Mesothelial cell of epicardium (in vitro differentiated cells): ENCODE data around the gene SLC1A5. TPM values are rescaled to one million over a fixed set of nuclear protein-coding genes. Genes with fewer than 3 reads are reported as not detected.

Source experiments
- DNase-seq, 2 experiments: peaks; one replicate each; pipeline ENCODE4 v3.0.0; 2021; ENCODE audit warnings: low spot score in 2 of 2; ENCODE audit not compliant: unreplicated experiment in 2 of 2
- H3K27ac Mint-ChIP-seq: 2 replicates; pipeline ENCODE4 v1.8.0; 2021; ENCODE audit warnings: mixed read lengths
- H3K27me3 Mint-ChIP-seq: 2 replicates; pipeline ENCODE4 v1.8.0; 2021; ENCODE audit warnings: low read depth, mixed read lengths
- H3K36me3 Mint-ChIP-seq: 2 replicates; pipeline ENCODE4 v1.8.0; 2021; ENCODE audit warnings: mixed read lengths
- H3K4me1 Mint-ChIP-seq: 2 replicates; pipeline ENCODE4 v1.8.0; 2021; ENCODE audit warnings: mixed read lengths
- H3K4me3 Mint-ChIP-seq: 2 replicates; pipeline ENCODE4 v1.8.0; 2021; ENCODE audit warnings: mild to moderate bottlenecking, moderate library complexity, mixed read lengths
- H3K9me3 Mint-ChIP-seq: 2 replicates; pipeline ENCODE4 v1.8.0; 2021; ENCODE audit warnings: mixed read lengths
- total RNA-seq: library from RNA; stranded (reverse); gene quantifications from 3 replicates; pipeline ENCODE4 v1.2.1, GENCODE V29; 2021
- TF ChIP-seq, protein P1 (sequence below): fragments of 200-600 bp; sonication (generic); IDR thresholded peaks from one replicate; pipeline ENCODE4 v1.5.0; 2021; ENCODE audit warnings: antibody characterized with exemption; ENCODE audit not compliant: unreplicated experiment

Gene SLC1A5
- total RNA-seq, 1 donor from 2014 or later: 45.3 TPM

GRCh38 chr19:46753420-46754155, 34.8 kb downstream of the SLC1A5 start:
- TF ChIP-seq, protein P1, sequence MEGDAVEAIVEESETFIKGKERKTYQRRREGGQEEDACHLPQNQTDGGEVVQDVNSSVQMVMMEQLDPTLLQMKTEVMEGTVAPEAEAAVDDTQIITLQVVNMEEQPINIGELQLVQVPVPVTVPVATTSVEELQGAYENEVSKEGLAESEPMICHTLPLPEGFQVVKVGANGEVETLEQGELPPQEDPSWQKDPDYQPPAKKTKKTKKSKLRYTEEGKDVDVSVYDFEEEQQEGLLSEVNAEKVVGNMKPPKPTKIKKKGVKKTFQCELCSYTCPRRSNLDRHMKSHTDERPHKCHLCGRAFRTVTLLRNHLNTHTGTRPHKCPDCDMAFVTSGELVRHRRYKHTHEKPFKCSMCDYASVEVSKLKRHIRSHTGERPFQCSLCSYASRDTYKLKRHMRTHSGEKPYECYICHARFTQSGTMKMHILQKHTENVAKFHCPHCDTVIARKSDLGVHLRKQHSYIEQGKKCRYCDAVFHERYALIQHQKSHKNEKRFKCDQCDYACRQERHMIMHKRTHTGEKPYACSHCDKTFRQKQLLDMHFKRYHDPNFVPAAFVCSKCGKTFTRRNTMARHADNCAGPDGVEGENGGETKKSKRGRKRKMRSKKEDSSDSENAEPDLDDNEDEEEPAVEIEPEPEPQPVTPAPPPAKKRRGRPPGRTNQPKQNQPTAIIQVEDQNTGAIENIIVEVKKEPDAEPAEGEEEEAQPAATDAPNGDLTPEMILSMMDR: peak; percentile 20
- Mint-ChIP-seq H3K4me1 (no peaks in the 10 kb centered on the region), H3K4me3 (no peak overlapping the region), H3K9me3 (no peaks in the 10 kb centered on the region), H3K27me3 (no peaks in the 10 kb centered on the region), H3K27ac (peak overlapping the region; percentile 21), H3K36me3 (peaks cover 19% of the 10 kb centered on the region)
- no peak for DNase-seq

- Mint-ChIP-seq H3K9me3 (no peaks in the 10 kb centered on the region), H3K4me1 (peaks cover 18% of the 10 kb centered on the region), H3K36me3 (peaks cover 14% of the 10 kb centered on the region), H3K27ac (peak overlapping the region; percentile 21), H3K4me3 (peak overlapping the region; percentile 77), H3K27me3 (no peaks in the 10 kb centered on the region)
- TF ChIP-seq, protein P1: peak; percentile 57
- peak; percentile 58 to 64 for DNase-seq
Measured at GRCh38 chr19:46748325-46749109, 39.9 kb downstream of the SLC1A5 start.

DNA sequence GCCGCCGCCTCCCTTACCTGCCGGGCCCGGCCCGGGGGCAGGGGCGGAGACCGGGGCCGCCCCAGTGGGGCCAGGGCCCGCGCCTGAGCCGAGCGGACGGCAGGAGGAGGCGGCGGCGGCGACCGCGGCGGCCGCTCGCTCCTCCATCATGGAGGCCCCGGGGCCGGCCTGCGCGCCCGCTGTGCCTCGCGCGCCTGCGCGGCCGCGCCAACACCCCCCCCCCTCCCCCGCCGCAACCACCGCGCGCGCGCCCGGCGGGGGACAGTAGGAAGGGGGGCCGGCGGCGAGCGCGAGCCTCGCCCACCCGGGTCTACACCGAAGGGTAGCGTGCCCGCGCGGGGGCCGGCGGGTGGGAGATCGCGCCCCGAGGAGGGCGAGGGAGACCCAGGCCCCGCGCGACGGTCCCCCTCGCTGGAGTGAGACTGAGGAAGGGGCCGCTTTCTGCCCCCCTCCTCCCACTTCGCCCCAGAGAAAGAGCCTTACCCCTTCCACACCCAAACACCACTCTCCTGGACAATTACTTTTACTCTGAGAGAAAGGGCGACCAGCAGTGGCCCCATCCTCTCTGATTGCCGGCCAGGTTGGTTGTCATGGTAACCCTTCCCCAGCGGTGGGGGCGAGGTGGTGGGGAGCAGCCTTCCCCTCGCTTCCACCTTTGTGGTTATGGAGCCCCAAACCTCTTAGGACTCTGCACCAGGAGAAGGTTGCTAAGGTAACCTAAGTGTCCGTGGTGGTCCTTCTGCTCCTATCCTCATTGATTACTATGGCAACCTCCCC, 41.9 kb downstream of the SLC1A5 start, which contains the start of gene STRN4:
TSS of gene STRN4 (minus strand) at position 170 of the 777 bp plus-strand sequence. CDS start at position 150, 20 bp downstream.
- no peaks in the 10 kb centered on the region for H3K27me3 Mint-ChIP-seq
- no peaks in the 10 kb centered on the region for H3K9me3 Mint-ChIP-seq
- H3K36me3 Mint-ChIP-seq: peaks cover 5% of the 10 kb centered on the region
- H3K4me1 Mint-ChIP-seq: peaks cover 23% of the 10 kb centered on the region
- peak; percentile 61 for DNase-seq
- H3K27ac Mint-ChIP-seq: peak within 1 kb of the TSS; percentile 89
- TF ChIP-seq, protein P1: no peak
- peak within 1 kb of the TSS; percentile 96 for H3K4me3 Mint-ChIP-seq

GRCh38 chr19:46745521-46746280, 42.7 kb downstream of the SLC1A5 start, which contains the start of gene FKRP:
TSS of gene FKRP (plus strand) at chr19:46746057. CDS start at chr19:46755451, 9,394 bp downstream.
- DNase-seq: no peak
- Mint-ChIP-seq H3K27me3 (no peaks in the 10 kb centered on the region), H3K4me3 (peak within 1 kb of the TSS; percentile 96), H3K36me3 (peaks cover 4% of the 10 kb centered on the region), H3K9me3 (no peaks in the 10 kb centered on the region), H3K4me1 (peaks cover 23% of the 10 kb centered on the region), H3K27ac (peak within 1 kb of the TSS; percentile 89)
- TF ChIP-seq, protein P1: no peak

DNA sequence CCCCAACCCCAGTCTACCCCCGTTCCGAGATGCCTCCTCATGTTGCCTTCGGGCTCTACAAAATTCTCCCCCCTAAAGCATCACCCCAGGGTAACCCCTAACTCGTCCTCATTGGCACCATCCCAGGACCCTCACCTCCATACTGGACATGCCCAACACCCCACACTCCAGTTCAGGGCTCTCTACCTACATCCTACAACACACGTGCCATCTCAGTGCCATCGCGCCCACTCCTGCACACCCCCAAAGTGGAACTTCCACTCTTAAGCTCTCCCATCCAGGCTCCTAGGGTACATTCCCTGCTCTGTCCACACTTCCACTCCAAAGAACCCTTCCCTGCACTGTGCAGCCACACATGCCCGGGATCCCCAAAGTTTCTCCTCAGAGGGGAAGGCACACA, 43.4 kb downstream of the SLC1A5 start:
- Mint-ChIP-seq H3K27ac (peak overlapping the region; percentile 89), H3K4me1 (peaks cover 23% of the 10 kb centered on the region), H3K36me3 (peaks cover 1% of the 10 kb centered on the region), H3K4me3 (peak overlapping the region; percentile 96), H3K9me3 (no peaks in the 10 kb centered on the region), H3K27me3 (no peaks in the 10 kb centered on the region)
- no peak for DNase-seq
- TF ChIP-seq, protein P1: no peak
